Activated naive CD4-positive, alpha-beta T cell treated with anti-CD3 and anti-CD28 coated beads, Interleukin-2, amount 50 U/mL, for 16 hours (primary cell): ENCODE results near the gene GABBR2.

Source experiments
- DNase-seq: peaks from one replicate; pipeline ENCODE4 v3.0.0-alpha.2; 2020

Gene GABBR2

DNA sequence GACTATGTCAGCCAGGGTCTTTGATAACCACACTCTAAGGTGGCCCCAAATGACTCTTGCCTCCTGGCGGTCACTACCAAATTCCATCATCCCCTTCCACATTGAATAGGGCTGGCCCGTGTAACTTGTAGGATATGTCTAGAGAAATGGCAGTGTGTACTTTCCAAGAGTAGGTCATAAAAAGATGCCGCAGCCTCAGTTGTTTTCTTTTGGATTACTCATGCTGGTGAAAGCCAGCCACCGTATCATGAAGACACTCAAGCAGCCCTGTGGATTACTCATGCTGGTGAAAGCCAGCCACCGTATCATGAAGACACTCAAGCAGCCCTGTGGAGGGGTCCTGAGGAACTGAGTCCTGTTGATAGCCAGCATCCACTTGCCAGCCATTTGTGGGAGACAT is 281.2 kb downstream of the GABBR2 start:
- DNase-seq = no peak

DNA sequence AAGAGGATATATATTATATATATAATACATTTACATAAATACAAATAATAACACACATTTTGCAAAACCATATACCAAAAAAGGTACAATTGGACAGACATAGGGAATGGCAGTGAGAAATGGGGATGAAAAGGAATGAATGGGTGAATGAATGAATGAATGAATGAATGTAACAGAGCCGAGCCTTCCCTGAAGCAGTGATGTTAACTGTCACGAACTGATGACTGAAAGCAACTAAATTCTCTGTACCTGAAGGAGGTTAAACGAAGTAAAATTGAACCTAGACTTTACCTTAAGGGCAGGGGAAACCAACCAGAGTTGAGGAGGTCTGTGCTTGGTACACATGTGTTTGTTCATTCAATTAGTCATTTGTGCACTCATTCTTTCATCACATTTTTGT is 283.7 kb downstream of the GABBR2 start:
- no peak for DNase-seq

DNA sequence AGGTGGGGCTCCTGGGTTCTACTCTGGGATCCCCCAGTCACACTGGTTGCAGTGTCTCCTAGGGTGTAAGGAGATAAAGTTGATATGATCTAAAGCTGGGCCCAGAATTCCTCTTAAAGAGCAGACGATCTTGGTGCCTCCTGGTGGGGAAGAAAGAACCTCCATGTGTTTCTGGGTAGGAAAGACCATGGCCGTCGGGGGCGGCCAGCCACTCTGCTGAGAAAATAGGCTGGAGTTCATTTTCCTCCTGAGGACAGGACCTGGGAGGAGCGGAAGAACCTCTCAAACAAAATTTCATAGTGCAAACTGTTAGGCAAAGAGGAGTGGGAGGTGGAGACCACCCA is 289.5 kb downstream of the GABBR2 start:
- DNase-seq = no peak

DNA sequence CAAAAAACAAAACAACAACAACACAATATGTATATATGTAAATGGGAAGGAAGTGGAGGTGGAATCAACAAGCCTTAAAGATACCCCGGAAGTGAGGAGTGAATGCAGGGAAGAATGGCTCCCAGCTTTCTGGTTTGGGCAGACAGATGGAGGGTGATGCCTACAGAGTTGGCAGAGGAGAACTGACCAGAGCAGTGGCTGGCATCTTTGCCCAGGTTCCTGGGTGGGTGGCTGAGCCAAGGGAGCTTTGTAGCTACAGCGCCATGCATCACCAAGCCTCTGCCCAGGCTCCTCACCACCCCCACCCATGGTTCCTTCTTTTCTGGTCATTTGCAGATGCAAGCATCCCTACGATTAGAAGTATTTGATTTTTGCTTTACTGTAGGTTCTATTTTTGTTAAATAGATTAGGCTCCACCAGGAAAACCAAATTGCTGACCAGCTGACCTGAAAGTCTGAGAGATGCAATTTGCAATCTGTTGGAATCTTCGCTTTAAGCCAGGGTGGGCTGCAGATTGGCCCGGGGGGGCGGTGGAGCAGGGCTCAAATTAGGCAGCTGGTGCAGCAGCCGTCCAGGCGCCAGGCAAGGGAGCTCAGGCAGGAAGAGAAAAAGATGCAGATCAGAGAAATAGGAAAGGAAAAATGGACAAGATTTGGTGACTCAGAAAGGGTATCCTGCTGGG is 290.0 kb downstream of the GABBR2 start:
- DNase-seq = no peak

DNA sequence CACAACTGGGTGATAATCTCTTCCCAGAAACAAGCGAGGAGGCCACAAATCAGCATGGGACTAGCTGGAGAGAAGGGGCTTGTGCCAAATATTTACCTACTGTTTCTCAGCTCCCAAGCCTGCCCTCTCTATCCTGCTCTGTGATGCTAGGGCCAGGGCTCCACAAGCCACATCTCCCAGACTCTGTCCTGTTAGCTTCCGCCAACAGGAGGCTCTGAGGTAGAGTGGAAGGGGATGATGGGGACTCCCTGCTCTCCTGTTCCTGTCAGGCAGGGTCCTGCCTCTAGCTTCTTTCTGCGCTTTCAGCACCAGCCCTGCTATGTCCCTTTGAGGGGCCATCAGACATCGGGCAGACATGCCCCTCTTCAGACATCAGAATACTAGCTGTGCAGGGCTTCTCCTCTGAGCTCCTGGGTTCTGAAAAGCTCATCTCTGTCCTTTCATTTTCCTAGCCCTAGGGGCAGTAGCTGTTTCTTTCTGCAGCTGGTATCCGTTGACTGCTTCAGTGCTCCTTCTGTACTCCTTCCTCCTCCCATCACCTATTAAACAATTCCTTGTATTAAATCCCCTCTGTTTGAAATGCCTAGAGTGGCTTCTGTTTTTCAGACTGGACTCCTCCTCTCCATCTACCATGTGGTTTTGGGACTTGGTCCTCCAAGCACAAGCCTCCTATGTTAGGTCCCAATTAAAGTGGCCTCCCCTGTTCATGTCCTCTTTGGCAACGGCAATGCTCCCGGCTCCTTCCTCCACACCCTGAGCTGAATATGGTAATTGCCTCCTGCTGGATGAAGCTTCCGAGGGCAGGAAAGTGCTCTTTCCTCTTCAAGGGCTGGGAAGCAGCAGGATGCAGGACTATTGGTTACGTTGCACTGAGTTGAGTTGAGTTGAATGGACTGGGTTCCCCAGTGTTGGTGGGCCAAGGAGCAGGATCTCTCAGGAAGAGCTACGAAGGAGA is 292.2 kb downstream of the GABBR2 start:
- DNase-seq = no peak

DNA sequence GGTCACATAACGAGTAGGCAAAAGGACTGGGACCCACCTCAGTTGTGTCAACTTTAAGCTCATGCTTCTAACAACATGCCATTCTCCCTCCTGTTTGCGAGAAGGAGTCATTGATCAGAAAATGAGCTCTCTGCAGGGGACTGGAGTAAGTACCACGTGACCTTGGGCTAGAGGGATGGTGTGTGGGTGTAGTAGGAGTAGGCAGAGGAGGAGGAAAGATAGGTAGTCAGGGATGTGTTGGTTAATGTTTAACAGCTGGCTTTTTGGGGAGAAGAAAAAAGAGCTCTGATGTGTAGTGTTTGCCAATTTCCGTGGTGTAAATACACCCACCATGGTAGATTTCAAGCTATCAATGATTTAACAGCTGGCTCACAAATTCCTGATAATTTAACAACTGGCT is 293.0 kb downstream of the GABBR2 start:
- no peak for DNase-seq

DNA sequence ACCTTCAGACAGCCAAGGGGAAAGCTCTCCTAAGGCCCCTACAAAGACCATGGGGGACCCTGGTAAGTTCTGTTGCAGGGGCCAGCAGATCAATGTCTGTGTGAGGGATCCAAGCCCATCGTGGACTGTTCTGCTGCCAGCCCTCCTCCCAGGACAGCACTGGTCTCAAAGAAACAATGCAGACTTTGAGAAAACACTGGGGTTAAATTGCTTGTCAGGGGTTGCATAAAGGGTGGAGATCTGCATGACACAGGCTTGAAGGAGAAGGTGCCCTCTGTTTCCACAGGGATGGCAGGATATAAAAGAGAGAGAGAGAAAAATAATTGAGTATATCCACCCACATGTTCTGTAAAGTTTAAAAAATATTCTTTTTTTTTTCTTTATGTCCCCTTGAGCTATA is 295.7 kb downstream of the GABBR2 start:
- no peak for DNase-seq

DNA sequence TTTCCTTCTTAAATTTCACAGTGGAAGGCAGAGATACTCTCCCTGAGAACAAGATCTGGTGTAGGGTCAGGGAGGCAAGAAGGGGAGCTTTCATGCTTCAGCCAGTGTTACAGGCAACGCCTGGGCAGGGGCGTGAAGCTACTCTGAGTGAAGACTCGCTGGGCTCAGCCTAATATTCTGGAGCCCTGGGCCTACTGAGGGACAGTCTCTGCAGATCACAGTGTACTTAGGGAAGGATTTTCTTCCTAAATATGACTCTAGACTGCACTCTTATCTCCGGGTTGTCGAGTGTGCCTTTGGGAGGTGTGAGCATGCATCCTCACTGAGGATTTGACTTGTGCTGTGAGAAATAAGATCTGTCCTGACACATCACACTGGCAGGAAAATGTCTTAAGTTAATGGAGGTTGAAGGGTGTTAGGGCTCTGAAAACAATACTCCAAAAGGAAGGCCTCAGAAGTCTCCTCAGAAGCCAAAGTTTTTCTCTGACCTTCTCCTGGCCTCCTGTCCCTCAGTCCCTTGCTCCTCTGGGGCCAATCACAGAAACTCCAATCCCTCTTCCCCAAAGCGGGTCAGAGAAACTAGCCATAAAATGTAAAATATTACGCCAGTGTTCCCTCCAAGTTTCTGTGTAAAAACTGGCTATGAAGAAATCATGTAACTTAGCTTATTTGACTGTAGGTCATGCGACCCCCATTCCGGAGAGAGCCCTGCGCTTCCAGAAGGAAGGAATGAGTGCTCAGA is 296.5 kb downstream of the GABBR2 start:
- DNase-seq = no peak

DNA sequence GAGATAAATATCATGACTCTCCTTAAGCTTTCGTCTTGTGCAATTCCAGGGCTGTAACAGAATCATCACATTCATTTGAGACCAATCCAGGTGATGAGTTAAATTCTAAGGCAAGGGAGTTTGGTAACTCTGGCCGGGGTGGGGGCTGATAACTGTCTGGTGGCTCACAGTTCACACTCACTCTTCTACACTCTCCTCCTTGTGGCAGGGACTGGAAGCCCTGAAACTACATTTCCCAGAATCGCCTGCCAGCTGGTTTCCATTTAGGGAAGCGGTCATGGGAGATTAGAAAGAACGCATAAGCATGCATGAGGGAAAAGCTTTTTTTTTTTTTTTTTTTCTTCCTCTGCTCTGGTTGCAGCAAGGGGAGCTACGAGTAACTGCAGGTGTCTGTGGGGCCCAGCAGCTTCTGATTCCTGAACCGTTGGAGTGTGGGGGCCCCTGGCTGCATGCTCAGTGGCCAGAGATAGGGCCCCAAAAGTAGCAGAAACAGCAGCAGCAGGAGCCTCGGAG is 298.5 kb downstream of the GABBR2 start:
- DNase-seq = no peak

DNA sequence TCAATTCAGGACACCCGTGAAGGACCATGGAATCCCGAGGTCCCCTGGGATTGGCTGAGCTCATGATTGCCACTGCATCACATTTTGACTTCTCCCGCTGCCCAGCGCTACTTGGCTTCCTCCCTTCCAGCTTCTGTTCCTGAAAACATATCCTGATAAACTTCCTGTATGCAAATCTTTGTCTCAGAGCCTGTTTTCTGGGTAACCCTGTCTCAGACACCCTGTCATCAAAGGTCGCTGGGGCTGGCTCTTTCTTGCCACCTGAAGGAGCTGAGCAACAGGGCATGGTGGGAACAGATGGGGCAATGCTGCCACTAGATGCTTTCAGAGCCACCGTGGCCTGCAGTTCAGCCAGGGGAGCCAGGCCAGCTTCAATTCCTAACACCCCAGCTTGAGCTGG is 299.0 kb downstream of the GABBR2 start:
- no peak for DNase-seq

DNA sequence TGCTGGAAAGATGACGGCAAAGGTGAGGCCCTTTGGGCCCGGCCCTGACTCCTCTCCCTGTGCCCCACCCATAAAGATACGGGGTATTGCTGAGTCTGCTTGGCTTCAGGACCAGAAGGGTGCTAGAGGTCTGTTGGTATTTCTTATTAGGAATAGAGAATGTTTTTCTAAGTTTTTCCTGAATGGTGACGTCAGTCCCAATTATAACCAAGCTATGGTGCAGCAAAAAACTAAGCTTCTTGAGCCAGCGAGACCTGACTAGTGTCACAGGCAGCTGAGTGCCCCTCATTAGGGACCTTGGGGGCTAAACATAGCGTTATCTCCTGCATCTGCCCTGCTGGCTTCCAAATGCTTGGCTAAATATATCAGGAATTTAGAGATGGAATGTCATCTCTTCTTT is 302.3 kb downstream of the GABBR2 start:
- no peak for DNase-seq

DNA sequence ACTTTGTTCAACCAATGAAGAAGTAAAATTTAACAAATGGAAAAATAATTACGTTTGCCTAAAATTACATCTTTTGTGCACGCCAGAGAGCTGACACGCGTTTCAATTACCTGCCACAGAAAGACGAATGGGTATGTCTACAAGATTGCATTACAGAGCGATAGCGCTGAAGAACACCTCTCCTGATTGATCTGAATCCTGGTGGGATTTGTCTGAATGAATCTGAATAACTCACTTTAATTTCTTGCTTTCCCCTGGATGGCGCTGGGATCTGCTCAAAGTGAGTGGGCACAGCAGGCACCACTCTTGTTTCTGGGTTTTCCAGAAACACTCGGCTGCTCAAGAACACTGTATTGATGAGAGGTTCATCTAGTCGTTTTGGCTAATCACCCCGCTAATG is 304.5 kb downstream of the GABBR2 start:
- no peak for DNase-seq

DNA sequence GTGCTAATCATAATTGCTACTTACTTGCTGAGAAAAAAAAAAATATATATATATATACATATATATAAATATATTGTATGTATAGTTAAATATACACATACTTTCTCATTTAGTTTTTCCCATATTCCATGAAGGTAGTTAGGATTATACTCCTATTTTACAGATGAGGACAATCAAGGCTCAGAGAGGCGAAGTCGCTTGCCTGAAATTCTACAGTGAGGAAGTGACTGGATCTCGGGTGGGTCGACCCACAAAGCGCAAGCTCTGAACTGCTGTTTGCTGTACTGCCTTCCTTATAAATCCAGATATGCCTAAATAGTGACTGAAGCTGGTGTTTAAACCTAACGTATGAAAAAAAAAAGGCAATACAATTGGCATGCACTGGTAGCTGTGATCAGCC is 305.0 kb downstream of the GABBR2 start:
- DNase-seq = no peak

DNA sequence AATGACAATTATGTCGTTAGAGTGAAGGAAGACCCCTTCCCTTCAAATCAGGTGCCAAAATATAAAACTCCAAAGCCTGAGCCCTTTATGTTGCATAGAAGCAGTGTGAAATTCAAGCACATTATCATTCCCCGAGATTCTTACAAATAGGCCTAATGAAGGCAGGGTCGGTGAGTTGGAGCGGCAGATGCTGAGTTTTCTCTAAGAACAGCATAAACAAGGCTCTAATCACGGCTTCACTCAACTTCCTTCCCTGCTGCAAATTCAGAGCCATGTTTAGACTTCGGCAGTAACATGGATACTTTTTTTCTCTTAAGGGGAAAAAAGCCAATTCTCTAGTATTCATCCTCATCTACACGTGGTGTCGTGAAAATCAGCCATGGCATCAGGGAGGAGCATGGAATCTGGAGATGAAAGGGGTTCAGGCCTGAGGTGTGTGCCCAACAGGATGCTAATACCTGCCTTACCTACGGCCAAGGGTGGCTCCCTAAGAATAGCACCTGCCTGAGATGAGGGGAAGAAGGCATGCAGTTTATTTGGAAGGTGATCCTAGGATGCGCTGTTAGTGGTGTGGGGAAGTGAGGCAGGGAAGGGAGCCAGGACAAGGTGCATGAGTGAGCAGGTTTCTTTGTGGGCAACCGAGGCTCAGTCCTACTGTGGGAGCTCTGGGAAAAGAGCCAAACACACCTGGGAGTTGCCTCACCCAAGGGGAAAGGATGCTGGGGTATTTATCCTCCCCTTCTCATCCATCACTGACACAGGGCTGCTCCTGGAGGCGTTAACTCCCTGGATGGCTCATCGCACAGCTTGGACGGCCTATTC is 306.5 kb downstream of the GABBR2 start:
- DNase-seq = no peak

DNA sequence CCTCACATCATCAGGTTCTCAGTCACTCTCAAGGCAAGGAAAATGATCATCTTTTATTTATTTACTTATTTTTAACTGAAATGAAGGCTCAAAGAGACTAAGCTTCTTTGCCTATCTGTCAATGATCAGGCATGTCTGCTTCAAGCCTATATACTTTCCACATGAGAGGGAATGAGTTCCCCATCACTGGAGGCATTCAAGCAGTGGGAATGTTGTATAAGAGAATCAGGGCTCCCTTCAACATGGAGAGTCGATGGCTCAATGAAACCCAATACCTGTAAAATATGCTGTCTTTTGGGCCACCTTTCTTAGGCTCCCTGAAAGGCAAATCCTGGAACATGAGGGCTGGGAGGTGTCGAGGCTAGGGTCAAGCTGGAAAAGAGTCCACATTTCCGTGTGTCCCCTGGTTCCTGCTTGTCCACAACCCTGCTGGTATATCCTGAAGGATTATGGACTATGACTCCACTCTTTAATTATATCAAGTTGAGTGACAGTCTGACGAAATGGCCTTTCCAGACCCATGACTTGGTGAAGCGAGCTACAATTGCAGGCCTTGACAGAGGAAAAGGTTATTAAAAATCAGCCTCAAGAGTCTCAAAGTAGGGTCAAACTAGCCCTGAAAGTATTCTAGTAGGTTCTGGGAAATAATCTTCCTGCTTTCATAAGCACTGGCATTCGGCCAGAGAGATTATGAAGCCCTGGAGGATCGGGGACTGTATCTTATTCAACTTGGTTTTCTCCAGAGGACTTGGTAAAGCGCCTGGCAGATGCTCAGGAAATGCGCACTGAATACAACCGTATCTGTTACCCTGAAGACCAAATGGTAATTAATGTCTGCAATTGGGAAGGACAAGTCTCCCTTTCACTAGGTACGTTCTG is 307.4 kb downstream of the GABBR2 start:
- no peak for DNase-seq

DNA sequence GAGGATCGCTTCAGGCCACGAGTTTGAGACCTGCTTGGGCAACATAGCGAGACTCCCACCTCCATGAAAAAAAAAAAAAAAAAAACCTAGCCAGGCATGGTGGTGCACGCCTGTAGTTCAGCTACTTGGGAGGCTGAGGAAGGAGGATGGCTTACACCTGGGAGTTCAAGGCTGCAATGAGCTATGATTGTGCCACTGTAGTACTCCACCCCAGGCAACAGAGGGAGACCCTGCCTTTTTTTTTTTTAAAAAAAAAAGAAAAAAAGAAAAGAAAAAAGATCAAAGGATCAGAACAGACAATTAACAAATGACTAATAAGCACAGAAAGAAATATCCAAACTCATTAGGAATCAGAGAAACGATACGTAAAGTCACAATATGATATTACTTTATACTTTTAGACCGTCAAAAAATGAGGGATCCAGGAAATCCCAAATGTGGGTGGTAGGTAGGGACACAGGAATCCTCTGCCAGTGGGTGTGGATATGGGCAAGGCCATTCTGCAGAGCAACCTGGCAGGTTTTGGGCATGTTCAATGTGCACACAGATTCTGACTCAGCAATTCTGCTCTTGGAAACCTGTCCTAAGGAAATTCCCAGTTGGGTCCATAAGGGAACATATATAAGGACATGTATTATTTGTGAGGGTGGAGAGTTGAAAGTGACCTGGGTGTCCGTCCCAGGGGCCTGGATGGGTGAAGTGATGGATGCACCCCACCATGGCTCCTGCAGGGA is 308.6 kb downstream of the GABBR2 start:
- DNase-seq = no peak

DNA sequence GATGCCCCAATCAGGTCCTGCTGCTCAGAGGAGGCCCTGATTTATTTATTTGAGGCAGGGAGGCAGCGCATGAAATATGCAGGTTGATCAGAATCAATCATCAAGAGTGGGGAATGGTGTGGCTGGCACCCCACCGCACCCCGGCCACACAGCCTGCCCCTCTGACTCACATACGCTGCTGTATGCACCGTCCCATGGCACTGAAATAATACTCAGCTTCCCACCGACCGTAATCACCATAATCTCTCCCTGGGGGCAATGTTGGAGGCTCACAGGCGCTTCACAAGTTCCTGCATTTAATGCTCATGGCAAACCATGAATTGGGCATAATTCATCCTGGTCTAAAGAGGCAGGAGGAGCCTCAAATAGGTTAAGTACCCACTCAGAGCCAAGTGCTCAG is 312.1 kb downstream of the GABBR2 start:
- DNase-seq = no peak

DNA sequence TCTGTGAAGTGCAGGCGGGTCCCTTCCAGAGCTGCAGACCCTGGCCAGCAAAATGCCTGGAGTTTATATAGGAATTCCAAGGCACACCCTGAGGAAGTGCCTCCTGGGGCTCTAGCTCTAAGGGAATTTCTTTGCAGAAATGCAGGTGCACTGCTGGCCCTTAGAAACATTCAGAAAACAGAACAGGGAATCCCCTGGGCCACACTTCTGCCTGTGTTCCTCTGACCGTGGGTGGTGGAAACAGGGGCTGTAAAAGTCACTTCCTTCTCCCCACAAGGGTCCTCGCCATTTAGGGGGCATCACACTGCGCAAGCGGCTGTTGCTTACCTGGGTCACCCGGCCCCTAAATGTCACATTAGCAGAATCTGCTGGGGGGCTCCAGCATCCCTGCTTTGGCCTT is 312.5 kb downstream of the GABBR2 start:
- no peak for DNase-seq

DNA sequence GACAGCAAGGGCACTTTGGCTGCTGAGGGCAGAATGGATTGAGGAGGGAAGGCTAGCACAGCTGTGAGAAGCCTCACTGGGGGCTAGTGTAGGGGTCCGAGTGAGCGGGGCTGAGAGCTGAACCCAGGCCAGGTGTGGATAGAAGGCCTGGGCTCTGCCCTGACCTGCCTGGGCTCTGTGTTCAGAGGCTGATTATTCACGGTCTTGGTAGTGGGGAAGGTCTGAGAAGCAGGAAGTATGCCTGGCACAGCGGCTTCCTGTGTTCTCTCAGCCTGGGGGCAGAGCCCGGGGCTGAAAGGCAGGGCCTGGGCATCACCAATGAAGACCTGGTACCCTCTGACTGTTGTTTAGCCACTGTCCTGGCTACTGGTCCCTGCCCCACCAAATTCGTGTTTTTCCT is 316.9 kb downstream of the GABBR2 start:
- DNase-seq = no peak

DNA sequence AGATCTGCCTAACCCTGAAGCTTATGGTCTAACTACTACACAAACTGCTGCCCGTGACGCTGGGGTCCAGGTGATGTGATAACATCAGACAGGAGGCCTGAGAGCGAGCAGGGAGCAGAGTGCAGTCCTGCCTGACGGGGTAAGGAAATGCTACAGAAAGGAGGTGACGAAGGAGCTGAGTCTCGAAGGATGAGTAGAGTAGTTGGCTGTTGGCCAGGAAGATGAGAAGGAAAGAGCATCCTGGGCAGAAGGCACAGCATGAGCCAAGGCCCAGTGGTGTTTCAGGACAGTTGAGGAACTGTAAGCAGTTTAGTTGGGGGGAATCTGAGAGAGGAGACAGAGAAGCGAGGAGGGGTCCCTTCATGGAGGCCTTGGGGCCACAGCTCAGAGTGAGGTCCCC is 317.3 kb downstream of the GABBR2 start:
- no peak for DNase-seq

DNA sequence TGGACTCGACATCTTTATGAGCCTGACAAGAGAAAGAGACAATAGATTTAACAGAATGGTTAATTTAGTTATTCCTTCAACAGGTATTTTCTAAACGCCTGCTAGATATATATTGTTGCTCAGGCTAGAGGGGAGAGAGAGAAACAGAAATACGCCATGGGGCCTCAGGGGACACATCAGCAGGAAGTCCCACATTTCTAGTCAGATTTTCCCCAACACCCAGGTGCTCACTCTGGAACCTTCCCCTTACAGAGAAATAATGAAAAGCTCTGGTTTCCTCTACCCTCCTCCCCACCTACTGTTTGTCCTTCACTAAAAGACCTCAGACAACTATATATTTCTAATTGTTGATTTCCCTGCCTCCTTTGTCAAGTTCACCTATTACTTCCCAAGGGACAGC is 323.0 kb downstream of the GABBR2 start:
- no peak for DNase-seq
